Measurements from ENCODE around the gene MGAT1.

- TF ChIP-seq CTCF (IDR thresholded peaks at IDR 0.05), result no peak
- no peak for TF ChIP-seq POLR2A (IDR thresholded peaks at IDR 0.05)
Observed at GRCh38 chr5:180786531-180787398, 15.8 kb downstream of the MGAT1 start.
